IMR-90 (cell line): ENCODE results near the gene ACTA1. TPM values are rescaled to one million over a fixed set of nuclear protein-coding genes. Genes with fewer than 3 reads are reported as not detected.

Source experiments
- ATAC-seq: fragments of 200-7000 bp; cut with Tn5 transposase; 2 replicates; pipeline ENCODE4 v1.9.1; 2020; ENCODE audit warnings: low read depth, mild to moderate bottlenecking, moderate library complexity
- BruUV-seq: library from RNA; stranded (reverse); fragments of 400-500 nt; replicated peaks from 2 replicates; lab custom pipeline; 2021; lab: Mats Ljungman, UMichigan
- CTCF ChIA-PET: fragments of 300-600 bp; formaldehyde crosslinking; extraction: SDS; loops from one replicate; lab custom pipeline; 2021; ENCODE audit warnings: antibody characterized with exemption; lab: Yijun Ruan, JAX
- POLR2A ChIA-PET: fragments of 300-600 bp; sonication (Branson Sonifier 250); formaldehyde crosslinking; loops from one replicate; lab custom pipeline; 2022; ENCODE audit warnings: antibody characterized with exemption; ENCODE audit not compliant: unreplicated experiment; lab: Charles Lee
- DNase-seq: peaks from one replicate; pipeline ENCODE4 v3.0.0; 2013
- H2AFZ ChIP-seq: replicated peaks from 2 replicates; pipeline ENCODE3; 2013; ENCODE audit warnings: low read length, mild to moderate bottlenecking; ENCODE audit not compliant: poor library complexity
- H2AK5ac ChIP-seq: 2 replicates; pipeline ENCODE4 v1.6.1; 2013; ENCODE audit warnings: low read depth, low read length, inconsistent platforms
- H2AK9ac ChIP-seq: replicated peaks from 2 replicates; pipeline ENCODE3; 2013; ENCODE audit warnings: mild to moderate bottlenecking, low read depth, low read length, moderate library complexity; ENCODE audit not compliant: poor library complexity
- H2BK120ac ChIP-seq: 2 replicates; pipeline ENCODE4 v1.6.1; 2013; ENCODE audit warnings: low read depth, low read length, inconsistent platforms
- H2BK15ac ChIP-seq: 3 replicates; pipeline ENCODE4 v1.6.1; 2013; ENCODE audit warnings: low read depth, low read length, inconsistent platforms
- H2BK20ac ChIP-seq: 2 replicates; pipeline ENCODE4 v1.6.1; 2013; ENCODE audit warnings: low read depth, mild to moderate bottlenecking, inconsistent platforms, low read length, moderate library complexity
- H2BK5ac ChIP-seq: 2 replicates; pipeline ENCODE4 v1.6.1; 2013; ENCODE audit warnings: mild to moderate bottlenecking, low read depth, low read length, inconsistent platforms; ENCODE audit not compliant: poor library complexity, severe bottlenecking
- H3K14ac ChIP-seq: replicated peaks from 2 replicates; pipeline ENCODE4 v1.6.1; 2013; ENCODE audit warnings: low read depth, low read length, inconsistent platforms
- H3K18ac ChIP-seq: 2 replicates; pipeline ENCODE4 v1.6.1; 2013; ENCODE audit warnings: low read depth, low read length, control low read depth
- H3K23ac ChIP-seq: 2 replicates; pipeline ENCODE4 v1.6.1; 2013; ENCODE audit warnings: low read depth, low read length, inconsistent platforms
- H3K27ac ChIP-seq: 2 replicates; pipeline ENCODE4 v1.5.1; 2013; ENCODE audit warnings: mild to moderate bottlenecking, control low read depth, low read length; ENCODE audit not compliant: insufficient read depth
- H3K27me3 ChIP-seq: 2 replicates; pipeline ENCODE4 v1.6.1; 2013; ENCODE audit warnings: low read length; ENCODE audit not compliant: control insufficient read depth, insufficient read depth
- H3K36me3 ChIP-seq: 2 replicates; pipeline ENCODE4 v1.6.1; 2013; ENCODE audit warnings: low read length, mixed read lengths; ENCODE audit not compliant: control insufficient read depth, insufficient read depth
- H3K4ac ChIP-seq: 2 replicates; pipeline ENCODE4 v1.6.1; 2013; ENCODE audit warnings: low read depth, low read length, inconsistent platforms
- H3K4me1 ChIP-seq: 2 replicates; pipeline ENCODE4 v1.6.1; 2013; ENCODE audit warnings: low read length, mixed read lengths; ENCODE audit not compliant: control insufficient read depth, insufficient read depth
- H3K4me2 ChIP-seq: 2 replicates; pipeline ENCODE4 v1.6.1; 2013; ENCODE audit warnings: low read depth, mild to moderate bottlenecking, control low read depth, low read length, moderate library complexity
- H3K4me3 ChIP-seq: 2 replicates; pipeline ENCODE4 v1.5.1; 2013; ENCODE audit warnings: low read depth, mild to moderate bottlenecking, control low read depth, low read length, moderate library complexity; ENCODE audit not compliant: insufficient read depth
- H3K56ac ChIP-seq: 2 replicates; pipeline ENCODE4 v1.6.1; 2013; ENCODE audit warnings: low read length, inconsistent platforms; ENCODE audit not compliant: insufficient read depth; ENCODE audit errors: extremely low read depth
- H3K79me1 ChIP-seq, 2 experiments: 2 replicates each; pipeline ENCODE4 v1.6.1; 2013; ENCODE audit warnings: low read length in 2 of 2, inconsistent platforms in 1 of 2, low read depth in 1 of 2
- H3K9ac ChIP-seq: 2 replicates; pipeline ENCODE4 v1.6.1; 2013; ENCODE audit warnings: low read depth, low read length, control low read depth
- H3K9me1 ChIP-seq: 2 replicates; pipeline ENCODE4 v1.6.1; 2013; ENCODE audit warnings: low read length, inconsistent platforms; ENCODE audit not compliant: insufficient read depth
- H3K9me3 ChIP-seq: 2 replicates; pipeline ENCODE4 v1.6.1; 2013; ENCODE audit warnings: low read length; ENCODE audit not compliant: control insufficient read depth, insufficient read depth
- H4K20me1 ChIP-seq: 2 replicates; pipeline ENCODE4 v1.6.1; 2013; ENCODE audit warnings: low read length, inconsistent platforms; ENCODE audit not compliant: insufficient read depth
- H4K5ac ChIP-seq: 2 replicates; pipeline ENCODE4 v1.6.1; 2013; ENCODE audit warnings: mild to moderate bottlenecking, low read depth, low read length, control low read depth
- H4K8ac ChIP-seq, 2 experiments: 2 replicates each; pipeline ENCODE4 v1.6.1; 2013; ENCODE audit warnings: low read depth in 2 of 2, low read length in 2 of 2, control low read depth in 1 of 2, inconsistent platforms in 1 of 2
- H4K91ac ChIP-seq: 2 replicates; pipeline ENCODE4 v1.6.1; 2013; ENCODE audit warnings: low read depth, low read length, inconsistent platforms; ENCODE audit not compliant: insufficient read depth
- CEBPB ChIP-seq: IDR thresholded peaks from 2 replicates; pipeline ENCODE4 v1.6.1; 2012; ENCODE audit warnings: low read depth, low read length, improper control_type of control experiment
- CHD1 ChIP-seq: IDR thresholded peaks from 2 replicates; pipeline ENCODE4 v1.6.1; 2012; ENCODE audit warnings: low read depth, low read length, improper control_type of control experiment
- FOS ChIP-seq: fragments of 150-350 bp; IDR thresholded peaks from 2 replicates; pipeline ENCODE4 v1.6.1; 2016; ENCODE audit warnings: low read depth, low read length
- MAFK ChIP-seq: IDR thresholded peaks from 2 replicates; pipeline ENCODE4 v1.6.1; 2012; ENCODE audit warnings: low read depth, low read length, improper control_type of control experiment
- MAZ ChIP-seq: IDR thresholded peaks from 2 replicates; pipeline ENCODE4 v1.6.1; 2012; ENCODE audit warnings: low read depth, mild to moderate bottlenecking, low read length, improper control_type of control experiment, moderate library complexity, borderline replicate concordance
- NFE2L2 ChIP-seq: fragments of 150-350 bp; IDR thresholded peaks from 2 replicates; pipeline ENCODE4 v1.6.1; 2016; ENCODE audit warnings: low read depth, mild to moderate bottlenecking, low read length
- RCOR1 ChIP-seq: IDR thresholded peaks from 2 replicates; pipeline ENCODE4 v1.6.1; 2012; ENCODE audit warnings: mild to moderate bottlenecking, low read length, improper control_type of control experiment; ENCODE audit not compliant: insufficient replicate concordance
- RFX5 ChIP-seq: IDR thresholded peaks from 2 replicates; pipeline ENCODE4 v1.8.0; 2012; ENCODE audit warnings: low read depth, mild to moderate bottlenecking, low read length, moderate library complexity
- SMC3 ChIP-seq: fragments of 150-350 bp; IDR thresholded peaks from 2 replicates; pipeline ENCODE4 v1.6.1; 2016; ENCODE audit warnings: low read depth, mild to moderate bottlenecking, antibody characterized with exemption, low read length, moderate library complexity
- WGBS, 2 experiments: methylation state at CpG; one replicate each; pipeline versions ENCODE4 v1.1.5 to v1.1.7; 2013; ENCODE audit warnings: missing lambda C conversion rate in 2 of 2; ENCODE audit not compliant: insufficient read length in 1 of 2; ENCODE audit errors: extremely low coverage in 2 of 2; 5-methylcytosine and 5-hydroxymethylcytosine counted together
- dilution Hi-C: fragments of 300-500 bp; cut with HindIII; formaldehyde crosslinking; loops from one replicate; pipeline ENCODE4 v1.14.3; 2018; ENCODE audit warnings: low sequenced_read_pairs; ENCODE audit not compliant: unreplicated experiment
- in situ Hi-C: fragments of 300-500 bp; cut with MboI; formaldehyde crosslinking; loops from 3 replicates; pipeline ENCODE4 v1.14.3; 2019; ENCODE audit warnings: low sequenced_read_pairs, inconsistent platforms, mixed read lengths
- intact Hi-C: fragments of 100-400 bp; cut with micrococcal nuclease; formaldehyde crosslinking; loops from 2 replicates; pipeline ENCODE4 v1.10.0; 2022
- polyA plus RNA-seq, 3 experiments: library from polyadenylated mRNA; depleted of rRNA; stranded (reverse); fragments of >200 nt; gene quantifications; 2 replicates each; pipeline ENCODE4 v1.2.3, GENCODE V29; 2012; ENCODE audit warnings: low replicate concordance in 1 of 3
- total RNA-seq: library from RNA; depleted of rRNA; stranded (reverse); fragments of >200 nt; gene quantifications from 2 replicates; pipeline ENCODE4 v1.2.3, GENCODE V29; 2012

The ACTA1 gene
- total and polyA plus RNA-seq, 2 of the 4 experiments (the other 2 are of a cell fraction) = not detected

DNA sequence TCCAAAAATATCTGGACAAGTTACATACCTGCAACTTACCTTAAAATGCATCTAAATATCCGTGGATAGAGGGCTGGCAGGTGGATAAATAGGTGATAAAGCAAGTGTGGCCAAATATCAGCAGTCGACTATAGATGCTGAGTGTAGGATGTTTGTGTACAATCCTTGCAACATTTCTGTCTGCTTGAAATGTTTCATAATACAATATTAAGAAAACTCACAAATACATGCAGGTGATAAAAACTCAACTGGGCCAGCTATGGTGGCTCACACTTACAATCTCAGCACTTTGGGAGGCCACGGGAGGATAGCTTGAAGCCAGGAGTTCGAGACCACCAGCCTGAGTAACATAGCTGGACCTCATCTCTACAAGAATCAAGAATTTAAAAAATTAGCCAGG, 41.0 kb downstream of the ACTA1 start:
- Histone ChIP-seq H4K91ac (no peak overlapping the region), H4K8ac (no peak overlapping the region), H3K4ac (no peak overlapping the region), H2BK20ac (no peak overlapping the region), H3K27ac (no peak overlapping the region), H3K4me3 (no peak overlapping the region), H3K23ac (no peak overlapping the region), H2AFZ (no peak overlapping the region), H2AK9ac (no peak overlapping the region), H3K36me3 (no peaks in the 10 kb centered on the region), H3K27me3 (peaks cover 7% of the 10 kb centered on the region), H4K20me1 (no peaks in the 10 kb centered on the region), H2AK5ac (no peak overlapping the region), H3K79me1 (no peaks in the 10 kb centered on the region), H2BK120ac (no peak overlapping the region), H3K4me2 (no peak overlapping the region), H2BK15ac (no peak overlapping the region), H3K56ac (no peak overlapping the region), H3K9ac (no peak overlapping the region), H2BK5ac (no peak overlapping the region), H3K9me3 (0 out of 2 replicates have a peak, but pooled peaks cover 3% of the 10 kb centered on the region), H3K4me1 (peaks cover 7% of the 10 kb centered on the region), H3K18ac (no peak overlapping the region), H3K14ac (no peak overlapping the region), H4K5ac (no peak overlapping the region), H3K9me1 (peaks cover 4% of the 10 kb centered on the region; the same call in 1 of the 2 replicates)
- no peak for TF ChIP-seq NFE2L2
- TF ChIP-seq CHD1 = no peak
- TF ChIP-seq FOS = no peak
- no peak for TF ChIP-seq RCOR1
- TF ChIP-seq CEBPB = no peak
- TF ChIP-seq MAFK = no peak
- no peak for TF ChIP-seq MAZ
- TF ChIP-seq RFX5 = no peak
- no peak for TF ChIP-seq SMC3
- no peak for ATAC-seq
- POLR2A ChIA-PET = no interaction called here
- no TSS peak for BruUV-seq
- dilution Hi-C loops = no loop called here
- CTCF ChIA-PET = no interaction called here
- no peak for DNase-seq
- WGBS, 2 experiments = no CpG with 5 or more reads among the region's 4 CpGs
- intact Hi-C loops = no loop called here
- in situ Hi-C loops = no loop called here
